NCI-H187 (cell line): Measurements from ENCODE around the gene TTLL7.
"Not testable (repeated sequence)": the region's sequence is repeated elsewhere in the genome, so short reads cannot be mapped to it uniquely, and the experiment has no call there.

ENCODE experiments used
- DNase-seq, 2 experiments: peaks; one replicate each; lab custom pipeline; 2025; lab: John Stamatoyannopoulos, UW

The TTLL7 gene

DNA sequence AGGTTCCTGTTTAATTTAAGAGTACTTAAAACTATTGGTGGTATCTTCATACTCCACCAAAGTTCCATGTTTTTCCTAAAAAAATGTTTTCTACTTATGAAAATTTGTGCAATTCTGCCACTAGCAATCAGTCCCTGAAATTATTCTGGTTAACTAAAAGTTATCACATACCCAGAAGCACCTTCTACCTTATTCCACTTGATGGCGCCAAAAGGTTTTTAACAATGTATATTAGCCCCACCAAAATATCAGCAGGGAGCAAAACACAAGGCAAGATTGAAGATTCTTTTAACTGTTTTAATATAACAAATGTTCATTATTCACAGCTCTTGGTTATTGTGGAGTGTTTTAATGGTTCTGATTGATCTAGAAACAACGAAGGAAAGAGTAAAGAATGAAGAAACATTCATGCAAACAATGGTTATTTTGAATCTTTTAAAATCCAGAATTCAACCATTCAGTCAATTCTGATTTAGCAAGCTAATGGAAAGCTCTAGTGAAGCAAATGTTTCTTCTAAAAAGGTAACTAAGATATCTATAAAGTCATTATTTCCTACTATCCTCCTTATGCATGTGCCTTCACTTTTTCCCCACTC lies 67.2 kb downstream of the TTLL7 start:
- no peak for DNase-seq

- DNase-seq = no peak
Observed at GRCh38 chr1:83929184-83929583, 69.7 kb downstream of the TTLL7 start.

GRCh38 chr1:83928396-83928795 lies 70.5 kb downstream of the TTLL7 start:
- no peak for DNase-seq

GRCh38 chr1:83927701-83928100 lies 71.2 kb downstream of the TTLL7 start:
- DNase-seq = no peak

GRCh38 chr1:83927061-83927460 lies 71.9 kb downstream of the TTLL7 start:
- DNase-seq = no peak

DNA sequence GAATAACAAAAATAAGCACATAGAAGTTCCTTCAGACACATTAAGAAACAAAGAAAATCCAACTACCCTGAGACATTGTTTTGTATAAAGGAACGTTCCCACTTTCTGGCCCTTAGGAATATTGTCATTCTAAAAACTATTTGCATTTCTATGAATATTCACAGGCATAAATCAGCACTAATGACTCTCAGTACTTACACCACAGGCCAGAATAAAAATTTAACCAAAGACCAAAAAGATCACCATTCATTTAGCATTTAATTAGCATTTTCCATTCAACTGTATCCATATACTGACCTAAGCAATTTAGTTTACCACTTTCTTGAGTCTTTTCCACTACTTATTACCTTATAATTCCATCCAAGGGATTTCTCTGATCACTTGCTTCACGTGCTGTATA lies 75.4 kb downstream of the TTLL7 start:
- no peak for DNase-seq

- no peak for DNase-seq
Observed at GRCh38 chr1:83922431-83922830, 76.5 kb downstream of the TTLL7 start.

DNA sequence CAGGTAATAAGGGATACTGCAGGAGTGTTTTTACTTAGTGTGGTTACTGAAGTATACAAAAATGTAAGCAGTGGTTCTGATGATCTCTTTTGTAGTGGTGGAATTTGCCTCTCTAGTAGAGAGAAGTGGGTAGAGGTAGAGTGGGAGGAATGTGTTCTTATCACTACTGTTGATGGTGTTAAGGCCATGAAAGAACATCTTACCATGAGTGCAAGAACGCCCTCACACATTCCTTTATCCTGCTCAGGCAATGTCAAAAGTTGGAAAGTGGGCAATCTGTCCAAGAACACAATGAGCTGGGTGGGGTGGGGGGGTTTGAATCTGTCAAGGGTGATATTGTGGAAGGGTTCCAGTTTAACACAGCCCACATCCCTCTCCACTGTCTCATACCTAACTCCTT lies 78.6 kb downstream of the TTLL7 start:
- DNase-seq = no peak

- DNase-seq = no peak
Observed at GRCh38 chr1:83919872-83920271, 79.1 kb downstream of the TTLL7 start.

- DNase-seq = no peak
Observed at GRCh38 chr1:83918688-83919285, 80.1 kb downstream of the TTLL7 start.

DNA sequence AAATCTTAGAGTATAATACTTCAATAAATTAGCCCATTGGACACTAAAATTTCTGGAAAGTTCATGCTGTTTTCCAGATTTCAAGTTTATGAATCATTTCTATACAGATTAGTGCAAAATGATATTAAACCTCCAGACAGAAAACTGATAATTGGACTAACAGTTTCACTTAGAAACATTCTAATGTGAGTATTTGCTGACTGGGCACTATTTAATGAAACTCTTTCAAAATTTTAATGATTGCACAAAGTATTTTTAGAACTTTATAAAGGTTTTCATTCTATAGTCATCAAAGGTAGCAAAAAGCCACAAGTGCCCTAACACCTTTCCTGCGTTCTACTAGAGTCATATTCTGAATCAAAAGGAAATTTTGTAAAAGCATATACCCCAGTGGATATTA lies 81.0 kb downstream of the TTLL7 start:
- no peak for DNase-seq

- not testable (repeated sequence) for DNase-seq
Observed at GRCh38 chr1:83916094-83916493, 82.8 kb downstream of the TTLL7 start.

- DNase-seq = no peak
Observed at GRCh38 chr1:83912876-83913275, 86.1 kb downstream of the TTLL7 start.

DNA sequence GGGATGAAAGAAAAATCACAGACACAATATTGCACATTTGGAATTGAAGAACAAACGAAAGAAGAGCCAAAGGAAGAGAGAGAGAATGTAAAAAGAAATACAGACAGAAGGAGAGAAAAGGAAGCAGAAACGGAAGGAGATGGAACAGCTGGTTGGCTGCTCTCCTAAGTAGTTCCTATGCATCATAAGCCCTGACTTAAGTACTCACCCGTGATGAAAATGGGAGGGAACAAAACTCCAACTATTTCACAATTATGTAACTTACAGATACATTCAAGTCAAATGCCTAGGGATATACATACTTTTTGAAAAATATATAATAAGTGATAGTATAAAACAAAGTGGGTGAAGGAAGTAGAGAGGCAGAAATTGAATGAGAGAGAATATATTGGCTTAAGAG lies 88.5 kb downstream of the TTLL7 start:
- no peak for DNase-seq

DNA sequence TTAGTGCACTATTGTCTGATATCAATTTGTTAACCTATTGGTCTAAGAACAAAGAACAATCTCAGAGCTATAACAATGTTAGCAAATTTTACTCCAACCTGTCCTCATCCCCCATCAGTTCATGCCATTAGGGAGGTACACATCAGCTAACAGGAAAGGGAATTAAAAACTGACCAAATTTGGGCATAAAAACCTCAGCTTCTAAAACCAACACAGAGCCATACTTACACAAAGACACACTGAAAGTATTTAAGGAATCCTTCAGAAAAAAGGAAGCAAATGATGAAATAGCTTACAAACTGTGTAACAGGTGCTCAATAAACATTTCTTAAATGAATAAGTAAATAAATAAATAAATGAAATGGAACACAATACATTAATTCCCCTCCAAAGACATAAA lies 89.2 kb downstream of the TTLL7 start:
- DNase-seq = no peak

DNA sequence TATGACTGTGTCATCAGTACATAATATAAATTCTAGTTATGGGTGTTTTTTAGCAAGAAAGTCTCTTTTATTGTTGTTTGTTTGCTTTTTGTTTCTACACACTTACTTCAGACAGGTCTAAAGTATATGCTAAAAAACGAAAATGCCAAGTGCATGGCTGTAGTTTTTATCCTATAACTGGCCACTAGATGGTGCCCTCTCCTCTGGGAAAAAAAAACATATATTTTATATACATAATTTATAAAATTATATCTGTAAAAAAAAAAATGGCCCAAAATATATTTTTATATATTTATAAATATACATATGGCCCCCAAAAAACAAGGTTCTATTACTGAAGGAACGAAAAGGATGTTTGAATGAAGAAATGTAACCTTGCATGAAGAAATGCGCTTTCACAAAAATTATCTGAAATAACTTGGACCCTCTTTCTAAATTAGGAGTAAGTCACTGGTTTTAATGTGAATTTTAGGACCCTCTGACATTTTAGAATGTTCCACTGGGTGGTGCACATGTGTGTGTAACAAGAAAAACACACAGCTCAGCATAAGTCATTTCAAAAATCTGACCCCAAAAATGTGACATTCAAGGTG lies 93.5 kb downstream of the TTLL7 start:
- DNase-seq = no peak

DNA sequence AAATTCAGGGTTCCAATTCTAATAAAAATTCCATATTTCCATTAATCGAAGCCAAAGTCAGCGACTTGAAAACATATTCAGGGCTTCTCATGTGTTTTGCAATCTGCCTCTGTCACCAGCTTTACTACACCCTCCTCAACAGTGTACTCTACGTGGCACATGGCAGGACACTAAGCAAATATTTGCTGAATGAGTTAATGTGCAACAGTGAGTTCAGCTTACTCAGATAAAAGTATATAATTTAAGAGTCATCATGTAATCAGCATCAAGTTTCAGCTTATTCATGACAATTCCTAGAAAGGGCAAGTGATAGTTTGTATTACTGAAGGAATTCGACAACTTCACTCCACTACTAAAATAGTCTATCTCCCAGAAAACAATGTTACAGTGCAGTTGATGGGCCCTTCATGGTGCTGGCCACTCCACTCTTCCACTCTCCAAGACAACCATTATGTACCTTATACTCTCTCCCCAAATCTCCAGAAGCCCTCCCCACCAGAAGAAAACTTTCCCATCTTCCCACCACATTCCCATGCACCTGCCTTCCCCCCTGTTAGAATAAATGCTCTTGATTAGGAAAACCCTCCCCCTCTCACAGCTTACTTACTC lies 97.3 kb downstream of the TTLL7 start:
- no peak for DNase-seq

DNA sequence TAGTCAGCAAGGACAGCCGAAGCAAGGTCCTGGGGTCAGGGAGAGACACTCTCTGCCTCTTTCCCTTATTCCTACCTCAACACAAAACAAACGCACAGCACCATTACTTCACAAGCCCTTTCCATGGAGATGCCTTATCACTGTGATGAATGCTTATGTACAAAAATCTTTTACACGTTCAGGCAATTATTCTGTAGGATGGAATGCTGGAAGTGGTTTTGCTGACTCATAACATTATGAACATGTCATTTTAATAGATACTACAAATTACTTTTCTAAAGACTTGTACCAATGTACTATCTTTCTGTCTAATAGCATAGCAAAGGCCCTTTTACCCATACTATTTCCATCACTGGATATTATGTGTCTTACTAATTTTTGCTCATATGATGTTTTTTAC lies 98.4 kb downstream of the TTLL7 start:
- DNase-seq = no peak

GRCh38 chr1:83897516-83897915 lies 101.4 kb downstream of the TTLL7 start:
- no peak for DNase-seq

GRCh38 chr1:83896299-83896698 lies 102.6 kb downstream of the TTLL7 start:
- no peak for DNase-seq

DNA sequence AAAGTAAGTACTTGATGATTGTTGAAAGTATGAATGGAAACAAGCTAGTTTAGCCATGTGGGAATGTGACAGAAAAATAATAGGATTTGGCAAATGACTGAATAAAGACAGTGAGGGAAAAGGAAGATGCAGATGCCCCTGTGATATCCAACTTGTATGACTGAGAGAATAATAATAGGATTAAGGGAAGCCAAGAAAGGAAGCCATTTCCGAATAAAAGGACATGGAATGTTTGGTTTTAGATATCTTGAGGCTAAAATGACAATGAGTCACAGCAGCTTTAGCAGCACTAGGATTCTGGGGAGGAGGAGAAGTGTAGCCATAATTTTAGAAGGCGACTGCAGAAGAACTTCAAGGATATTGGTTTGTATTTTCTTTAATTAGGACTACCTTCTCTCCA lies 109.2 kb downstream of the TTLL7 start:
- DNase-seq = no peak

- no peak for DNase-seq
Observed at GRCh38 chr1:83887483-83887882, 111.4 kb downstream of the TTLL7 start.

DNA sequence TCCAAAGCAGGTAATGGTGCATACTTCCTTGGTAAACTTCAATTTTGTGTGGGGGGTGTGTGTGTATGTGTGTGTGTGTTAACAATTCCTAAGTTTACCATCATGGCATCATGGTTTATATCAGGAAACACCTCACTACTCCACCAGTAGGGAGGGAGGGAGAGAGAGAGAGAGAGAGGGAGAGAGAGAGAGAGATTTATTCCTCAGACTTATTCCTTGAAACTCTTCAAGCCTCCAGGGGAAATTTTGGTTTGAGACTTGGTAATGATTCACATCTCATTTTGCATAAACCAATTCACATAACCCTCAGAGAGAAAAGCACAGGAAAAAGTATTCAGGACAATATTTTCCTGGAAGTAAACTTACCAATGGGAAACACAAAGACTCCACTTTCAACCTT lies 115.0 kb downstream of the TTLL7 start:
- no peak for DNase-seq

DNA sequence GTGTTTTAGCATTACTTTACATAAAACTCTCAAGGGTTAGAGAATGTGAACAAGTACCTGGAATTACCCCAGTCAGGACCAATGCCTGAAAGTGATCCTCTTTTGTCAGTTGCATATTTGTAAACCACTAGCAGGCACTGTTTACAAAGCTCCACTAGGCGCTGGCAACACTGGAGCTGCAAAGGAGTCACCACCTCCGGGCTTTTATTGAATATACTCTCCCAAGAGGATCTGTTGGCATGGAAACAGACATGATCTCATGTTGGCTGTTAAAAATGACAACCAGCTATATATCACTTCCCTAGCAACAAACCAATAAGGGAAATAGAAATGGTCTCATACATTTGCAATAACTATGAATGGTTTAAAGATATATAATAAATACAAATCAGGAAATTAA lies 116.0 kb downstream of the TTLL7 start:
- no peak for DNase-seq
